Liver (tissue), 9 donors: ENCODE results near the gene ZNF366. TPM values are rescaled to one million over a fixed set of nuclear protein-coding genes. Genes with fewer than 3 reads are reported as not detected.

Experiments used
- DNase-seq: peaks from one replicate; pipeline ENCODE4 v3.0.0-alpha.2; 2017; ENCODE audit warnings: low spot score
- H3K27ac ChIP-seq, 2 donors: one replicate each; pipeline ENCODE4 v1.7.0; 2013; ENCODE audit warnings: inconsistent platforms in 2 of 2, low read length in 2 of 2, control low read depth in 1 of 2, low read depth in 1 of 2, mild to moderate bottlenecking in 1 of 2
- H3K27me3 ChIP-seq, 4 donors: one replicate each; pipeline versions ENCODE4 v1.6.1 to v1.7.0; 2013; ENCODE audit warnings: low read length in 3 of 4, inconsistent platforms in 1 of 4, mild to moderate bottlenecking in 1 of 4, moderate library complexity in 1 of 4; ENCODE audit not compliant: control insufficient read depth in 4 of 4, insufficient read depth in 4 of 4
- H3K36me3 ChIP-seq, 4 donors: one replicate each; pipeline versions ENCODE4 v1.6.1 to v1.7.0; 2013; ENCODE audit warnings: low read length in 3 of 4, mild to moderate bottlenecking in 3 of 4, low read depth in 1 of 4, moderate library complexity in 1 of 4; ENCODE audit not compliant: control insufficient read depth in 4 of 4, insufficient read depth in 3 of 4
- H3K4me1 ChIP-seq, 4 donors: one replicate each; pipeline versions ENCODE4 v1.6.1 to v1.7.0; 2013; ENCODE audit warnings: low read length in 3 of 4, mild to moderate bottlenecking in 3 of 4, moderate library complexity in 1 of 4; ENCODE audit not compliant: control insufficient read depth in 4 of 4, insufficient read depth in 4 of 4
- H3K4me3 ChIP-seq, 3 donors: one replicate each; pipeline versions ENCODE4 v1.6.1 to v1.7.0; 2013; ENCODE audit warnings: low read length in 3 of 3, control low read depth in 1 of 3, low read depth in 1 of 3, mild to moderate bottlenecking in 1 of 3
- H3K9ac ChIP-seq, 2 donors: one replicate each; pipeline ENCODE4 v1.7.0; 2013; ENCODE audit warnings: low read length in 2 of 2, mild to moderate bottlenecking in 2 of 2, moderate library complexity in 2 of 2, control low read depth in 1 of 2, low read depth in 1 of 2
- H3K9me3 ChIP-seq, 4 donors: one replicate each; pipeline versions ENCODE4 v1.6.1 to v1.7.0; 2013; ENCODE audit warnings: low read length in 3 of 4; ENCODE audit not compliant: control insufficient read depth in 4 of 4
- EGR1 ChIP-seq, 2 donors: IDR thresholded peaks; 2 replicates each; pipeline ENCODE4 v1.6.1; 2016 to 2018; ENCODE audit warnings: antibody characterized with exemption in 2 of 2, low read depth in 2 of 2
- FOXA1 ChIP-seq: IDR thresholded peaks from 2 replicates; pipeline ENCODE4 v1.6.1; 2016; ENCODE audit warnings: antibody characterized with exemption
- FOXA2 ChIP-seq: IDR thresholded peaks from 2 replicates; pipeline ENCODE4 v1.6.1; 2016; ENCODE audit warnings: antibody characterized with exemption
- GABPA ChIP-seq, 2 donors: IDR thresholded peaks in 1 of 2; conservative IDR thresholded peaks in 1 of 2; 2 replicates each; pipeline ENCODE4 v1.6.1; 2016; ENCODE audit warnings: antibody characterized with exemption in 2 of 2, mild to moderate bottlenecking in 1 of 2, moderate library complexity in 1 of 2
- HNF4A ChIP-seq, 2 donors: conservative IDR thresholded peaks; 2 replicates each; pipeline ENCODE4 v1.6.1; 2016; ENCODE audit warnings: antibody characterized with exemption in 2 of 2, mild to moderate bottlenecking in 2 of 2
- HNF4G ChIP-seq: IDR thresholded peaks from 2 replicates; pipeline ENCODE4 v1.6.1; 2016; ENCODE audit warnings: antibody characterized with exemption
- JUND ChIP-seq, 2 donors: IDR thresholded peaks; 2 replicates each; pipeline ENCODE4 v1.6.1; 2016; ENCODE audit warnings: antibody characterized with exemption in 2 of 2
- NR2F2 ChIP-seq: IDR thresholded peaks from 2 replicates; pipeline ENCODE4 v1.6.1; 2016; ENCODE audit warnings: antibody characterized with exemption
- RAD21 ChIP-seq, 2 donors: IDR thresholded peaks; 2 replicates each; pipeline ENCODE4 v1.6.1; 2016; ENCODE audit warnings: antibody characterized with exemption in 2 of 2, mild to moderate bottlenecking in 2 of 2
- RXRA ChIP-seq, 2 donors: IDR thresholded peaks; 2 replicates each; pipeline ENCODE4 v1.6.1; 2017 to 2018; ENCODE audit warnings: antibody characterized with exemption in 2 of 2, mild to moderate bottlenecking in 1 of 2
- SP1 ChIP-seq: IDR thresholded peaks from 2 replicates; pipeline ENCODE4 v1.6.1; 2018; ENCODE audit warnings: antibody characterized with exemption, mild to moderate bottlenecking
- TAF1 ChIP-seq: conservative IDR thresholded peaks from 2 replicates; pipeline ENCODE4 v1.6.1; 2016; ENCODE audit warnings: antibody characterized with exemption, mild to moderate bottlenecking
- YY1 ChIP-seq: IDR thresholded peaks from 2 replicates; pipeline ENCODE4 v1.6.1; 2016; ENCODE audit warnings: antibody characterized with exemption, mild to moderate bottlenecking
- WGBS: extraction: QIAGEN DNeasy Blood & Tissue Kit; methylation state at CpG from one replicate; pipeline ENCODE4 v1.1.7; 2013; 5-methylcytosine and 5-hydroxymethylcytosine counted together
- polyA plus RNA-seq, 2 donors: library from polyadenylated mRNA; stranded (reverse) in 1 of 2; unstranded in 1 of 2; fragments of 200-250 nt in 1 of 2; fragments of >200 nt in 1 of 2; fragmentation: Nextera tagmentation in 1 of 2; extraction: Ambion mirVana in 1 of 2; gene quantifications; one replicate each; pipeline versions ENCODE4 v1.2.1 to v1.2.3, GENCODE V29; 2013 to 2015
- total RNA-seq, 2 donors: library from RNA; depleted of rRNA; stranded (reverse); fragments of >200 nt; gene quantifications; one replicate each; pipeline ENCODE4 v1.2.3, GENCODE V29; 2014
- TF ChIP-seq, protein P1 (sequence below): IDR thresholded peaks from 2 replicates; pipeline ENCODE4 v1.6.1; 2016; ENCODE audit warnings: antibody characterized with exemption, mild to moderate bottlenecking
- TF ChIP-seq, protein P2 (sequence below): IDR thresholded peaks from 2 replicates; pipeline ENCODE4 v1.6.1; 2016; ENCODE audit warnings: antibody characterized with exemption
- TF ChIP-seq, protein P3 (sequence below): IDR thresholded peaks from 2 replicates; pipeline ENCODE4 v1.6.1; 2016; ENCODE audit warnings: antibody characterized with exemption
- TF ChIP-seq, protein P4 (sequence below): IDR thresholded peaks from 2 replicates; pipeline ENCODE4 v1.6.1; 2016; ENCODE audit warnings: antibody characterized with exemption
- TF ChIP-seq, protein P5 (sequence below): fragments of 150-350 bp; IDR thresholded peaks from 2 replicates; pipeline ENCODE4 v1.5.1; 2017; ENCODE audit warnings: improper control_type of control experiment, low read depth, low read length; ENCODE audit not compliant: missing input control
- donor health status: healthy.
- donor health status: healthy.
- donor health status: healthy.
- donor health status: healthy.
- donor health status: healthy.

ZNF366 gene
- total and polyA plus RNA-seq, 4 donors, result 0.71 to 1.0 (median 0.75) TPM

DNA sequence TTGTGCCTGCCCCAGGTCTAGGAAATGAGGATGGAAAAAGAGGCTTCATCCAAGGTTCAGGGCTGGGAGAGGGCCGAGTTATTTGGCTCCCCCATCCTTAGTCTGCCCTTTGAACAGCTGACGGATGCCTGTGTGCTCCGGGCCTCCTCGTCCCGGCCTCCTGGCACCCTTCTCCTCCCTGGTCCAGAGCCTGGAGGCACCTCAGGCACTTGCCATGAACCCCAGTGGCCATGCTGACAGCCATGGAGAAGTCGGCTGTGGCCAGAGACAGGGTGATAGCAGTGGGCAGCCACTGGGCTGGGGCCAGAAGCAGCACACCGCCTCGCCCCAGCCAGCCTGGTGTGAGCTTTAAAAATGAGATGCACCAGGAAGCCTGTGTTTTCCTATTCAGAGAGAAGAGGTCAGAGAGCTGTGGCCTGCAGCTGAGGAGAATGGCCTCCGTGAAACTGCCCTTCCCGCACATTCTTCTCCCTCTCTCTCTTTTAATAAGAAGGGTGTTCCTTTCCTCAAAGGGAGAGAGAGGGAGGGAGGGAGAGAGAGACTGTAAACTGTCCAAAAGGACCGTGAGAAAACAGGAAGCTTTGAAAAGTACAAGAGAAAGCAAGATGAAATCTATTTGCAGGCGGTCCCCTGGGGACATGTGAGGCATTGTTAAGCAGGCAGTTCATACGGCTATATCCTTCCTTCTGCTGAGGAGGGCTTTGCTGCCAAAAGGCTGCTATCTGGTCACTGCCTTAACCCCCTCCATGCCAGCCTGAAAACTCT lies 55.3 kb downstream of the ZNF366 start:
- TF ChIP-seq SP1, result peak; percentile 51
- TF ChIP-seq, protein P1, sequence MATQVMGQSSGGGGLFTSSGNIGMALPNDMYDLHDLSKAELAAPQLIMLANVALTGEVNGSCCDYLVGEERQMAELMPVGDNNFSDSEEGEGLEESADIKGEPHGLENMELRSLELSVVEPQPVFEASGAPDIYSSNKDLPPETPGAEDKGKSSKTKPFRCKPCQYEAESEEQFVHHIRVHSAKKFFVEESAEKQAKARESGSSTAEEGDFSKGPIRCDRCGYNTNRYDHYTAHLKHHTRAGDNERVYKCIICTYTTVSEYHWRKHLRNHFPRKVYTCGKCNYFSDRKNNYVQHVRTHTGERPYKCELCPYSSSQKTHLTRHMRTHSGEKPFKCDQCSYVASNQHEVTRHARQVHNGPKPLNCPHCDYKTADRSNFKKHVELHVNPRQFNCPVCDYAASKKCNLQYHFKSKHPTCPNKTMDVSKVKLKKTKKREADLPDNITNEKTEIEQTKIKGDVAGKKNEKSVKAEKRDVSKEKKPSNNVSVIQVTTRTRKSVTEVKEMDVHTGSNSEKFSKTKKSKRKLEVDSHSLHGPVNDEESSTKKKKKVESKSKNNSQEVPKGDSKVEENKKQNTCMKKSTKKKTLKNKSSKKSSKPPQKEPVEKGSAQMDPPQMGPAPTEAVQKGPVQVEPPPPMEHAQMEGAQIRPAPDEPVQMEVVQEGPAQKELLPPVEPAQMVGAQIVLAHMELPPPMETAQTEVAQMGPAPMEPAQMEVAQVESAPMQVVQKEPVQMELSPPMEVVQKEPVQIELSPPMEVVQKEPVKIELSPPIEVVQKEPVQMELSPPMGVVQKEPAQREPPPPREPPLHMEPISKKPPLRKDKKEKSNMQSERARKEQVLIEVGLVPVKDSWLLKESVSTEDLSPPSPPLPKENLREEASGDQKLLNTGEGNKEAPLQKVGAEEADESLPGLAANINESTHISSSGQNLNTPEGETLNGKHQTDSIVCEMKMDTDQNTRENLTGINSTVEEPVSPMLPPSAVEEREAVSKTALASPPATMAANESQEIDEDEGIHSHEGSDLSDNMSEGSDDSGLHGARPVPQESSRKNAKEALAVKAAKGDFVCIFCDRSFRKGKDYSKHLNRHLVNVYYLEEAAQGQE, result no peak
- peak; percentile 95 for TF ChIP-seq NR2F2
- peak; percentile 48 for TF ChIP-seq YY1
- TF ChIP-seq HNF4G, result no peak
- TF ChIP-seq FOXA1, result no peak
- no peak for TF ChIP-seq TAF1
- TF ChIP-seq GABPA (IDR thresholded peaks at IDR 0.05 in 1 of 2, conservative IDR thresholded peaks at IDR 0.05 in 1 of 2), result no peak
- TF ChIP-seq, protein P2, sequence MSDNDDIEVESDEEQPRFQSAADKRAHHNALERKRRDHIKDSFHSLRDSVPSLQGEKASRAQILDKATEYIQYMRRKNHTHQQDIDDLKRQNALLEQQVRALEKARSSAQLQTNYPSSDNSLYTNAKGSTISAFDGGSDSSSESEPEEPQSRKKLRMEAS, result peak; percentile 51
- TF ChIP-seq, protein P3, sequence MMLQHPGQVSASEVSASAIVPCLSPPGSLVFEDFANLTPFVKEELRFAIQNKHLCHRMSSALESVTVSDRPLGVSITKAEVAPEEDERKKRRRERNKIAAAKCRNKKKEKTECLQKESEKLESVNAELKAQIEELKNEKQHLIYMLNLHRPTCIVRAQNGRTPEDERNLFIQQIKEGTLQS, result no peak
- TF ChIP-seq FOXA2, result no peak
- TF ChIP-seq RXRA (IDR thresholded peaks at IDR 0.05), result peak; percentile 62 to 66
- no peak for TF ChIP-seq JUND (IDR thresholded peaks at IDR 0.05)
- TF ChIP-seq, protein P4, sequence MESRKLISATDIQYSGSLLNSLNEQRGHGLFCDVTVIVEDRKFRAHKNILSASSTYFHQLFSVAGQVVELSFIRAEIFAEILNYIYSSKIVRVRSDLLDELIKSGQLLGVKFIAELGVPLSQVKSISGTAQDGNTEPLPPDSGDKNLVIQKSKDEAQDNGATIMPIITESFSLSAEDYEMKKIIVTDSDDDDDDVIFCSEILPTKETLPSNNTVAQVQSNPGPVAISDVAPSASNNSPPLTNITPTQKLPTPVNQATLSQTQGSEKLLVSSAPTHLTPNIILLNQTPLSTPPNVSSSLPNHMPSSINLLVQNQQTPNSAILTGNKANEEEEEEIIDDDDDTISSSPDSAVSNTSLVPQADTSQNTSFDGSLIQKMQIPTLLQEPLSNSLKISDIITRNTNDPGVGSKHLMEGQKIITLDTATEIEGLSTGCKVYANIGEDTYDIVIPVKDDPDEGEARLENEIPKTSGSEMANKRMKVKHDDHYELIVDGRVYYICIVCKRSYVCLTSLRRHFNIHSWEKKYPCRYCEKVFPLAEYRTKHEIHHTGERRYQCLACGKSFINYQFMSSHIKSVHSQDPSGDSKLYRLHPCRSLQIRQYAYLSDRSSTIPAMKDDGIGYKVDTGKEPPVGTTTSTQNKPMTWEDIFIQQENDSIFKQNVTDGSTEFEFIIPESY, result no peak
- no peak for TF ChIP-seq HNF4A (conservative IDR thresholded peaks at IDR 0.05)
- TF ChIP-seq EGR1 (IDR thresholded peaks at IDR 0.05; ENCODE audit: low read depth in 2 of 2), result no peak
- TF ChIP-seq, protein P5, sequence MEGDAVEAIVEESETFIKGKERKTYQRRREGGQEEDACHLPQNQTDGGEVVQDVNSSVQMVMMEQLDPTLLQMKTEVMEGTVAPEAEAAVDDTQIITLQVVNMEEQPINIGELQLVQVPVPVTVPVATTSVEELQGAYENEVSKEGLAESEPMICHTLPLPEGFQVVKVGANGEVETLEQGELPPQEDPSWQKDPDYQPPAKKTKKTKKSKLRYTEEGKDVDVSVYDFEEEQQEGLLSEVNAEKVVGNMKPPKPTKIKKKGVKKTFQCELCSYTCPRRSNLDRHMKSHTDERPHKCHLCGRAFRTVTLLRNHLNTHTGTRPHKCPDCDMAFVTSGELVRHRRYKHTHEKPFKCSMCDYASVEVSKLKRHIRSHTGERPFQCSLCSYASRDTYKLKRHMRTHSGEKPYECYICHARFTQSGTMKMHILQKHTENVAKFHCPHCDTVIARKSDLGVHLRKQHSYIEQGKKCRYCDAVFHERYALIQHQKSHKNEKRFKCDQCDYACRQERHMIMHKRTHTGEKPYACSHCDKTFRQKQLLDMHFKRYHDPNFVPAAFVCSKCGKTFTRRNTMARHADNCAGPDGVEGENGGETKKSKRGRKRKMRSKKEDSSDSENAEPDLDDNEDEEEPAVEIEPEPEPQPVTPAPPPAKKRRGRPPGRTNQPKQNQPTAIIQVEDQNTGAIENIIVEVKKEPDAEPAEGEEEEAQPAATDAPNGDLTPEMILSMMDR, result no peak
- TF ChIP-seq RAD21 (IDR thresholded peaks at IDR 0.05), result peak in 1 of 2 donors; percentile 42
- Histone ChIP-seq H3K27ac (peak overlapping the region; percentile 71 to 72), H3K4me3 (no peak overlapping the region), H3K36me3 (no peaks in the 10 kb centered on the region), H3K27me3 (no peaks in the 10 kb centered on the region), H3K9me3 (no peaks in the 10 kb centered on the region), H3K9ac (no peak overlapping the region), H3K4me1 (peaks cover 0 to 14% (median 11%) of the 10 kb centered on the region in 4 donors)
- DNase-seq, result no peak
- 62% methylated on average over 13 of the region's 13 CpGs for WGBS
